Measurements from ENCODE around the gene PLEKHG4. TPM values are rescaled to one million over a fixed set of nuclear protein-coding genes. Genes with fewer than 3 reads are reported as not detected.

PLEKHG4 gene
- total and polyA plus RNA-seq, 9 of the 15 experiments (the other 6 are each of a cell fraction or from before 2014, with no cell fraction given) = 3.7 to 36.8 (median 17.9) TPM

GRCh38 chr16:67236563-67237395 lies 42.6 kb upstream of the PLEKHG4 start (continued):
- TF ChIP-seq HEY1 (CRISPR knock-in tag; IDR thresholded peaks at IDR 0.05; ENCODE audit: borderline replicate concordance) (no peak), POLR2B (IDR thresholded peaks at IDR 0.05; ENCODE audit: low read depth, partially characterized antibody) (no peak), USF1 (CRISPR knock-in tag; IDR thresholded peaks at IDR 0.05) (no peak), TRIM25 (IDR thresholded peaks at IDR 0.05; ENCODE audit: borderline replicate concordance) (no peak), ZNF583 (CRISPR knock-in tag; IDR thresholded peaks at IDR 0.05) (no peak), NONO (IDR thresholded peaks at IDR 0.05; ENCODE audit: low read depth in 2 of 2, low read length in 1 of 2) (no peak), FOSL1 (tag; conservative IDR thresholded peaks at IDR 0.05) (no peak), DIDO1 (tag; IDR thresholded peaks at IDR 0.05; ENCODE audit: low read depth) (no peak), HDGF (IDR thresholded peaks at IDR 0.05) (no peak), SMAD1 (IDR thresholded peaks at IDR 0.05; ENCODE audit: low read depth, low read length, partially characterized antibody) (no peak), ZEB2 (IDR thresholded peaks at IDR 0.05) (no peak)
- TF ChIP-seq, protein P1, sequence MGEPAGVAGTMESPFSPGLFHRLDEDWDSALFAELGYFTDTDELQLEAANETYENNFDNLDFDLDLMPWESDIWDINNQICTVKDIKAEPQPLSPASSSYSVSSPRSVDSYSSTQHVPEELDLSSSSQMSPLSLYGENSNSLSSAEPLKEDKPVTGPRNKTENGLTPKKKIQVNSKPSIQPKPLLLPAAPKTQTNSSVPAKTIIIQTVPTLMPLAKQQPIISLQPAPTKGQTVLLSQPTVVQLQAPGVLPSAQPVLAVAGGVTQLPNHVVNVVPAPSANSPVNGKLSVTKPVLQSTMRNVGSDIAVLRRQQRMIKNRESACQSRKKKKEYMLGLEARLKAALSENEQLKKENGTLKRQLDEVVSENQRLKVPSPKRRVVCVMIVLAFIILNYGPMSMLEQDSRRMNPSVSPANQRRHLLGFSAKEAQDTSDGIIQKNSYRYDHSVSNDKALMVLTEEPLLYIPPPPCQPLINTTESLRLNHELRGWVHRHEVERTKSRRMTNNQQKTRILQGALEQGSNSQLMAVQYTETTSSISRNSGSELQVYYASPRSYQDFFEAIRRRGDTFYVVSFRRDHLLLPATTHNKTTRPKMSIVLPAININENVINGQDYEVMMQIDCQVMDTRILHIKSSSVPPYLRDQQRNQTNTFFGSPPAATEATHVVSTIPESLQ (CRISPR knock-in tag; IDR thresholded peaks at IDR 0.05) = no peak
- TF ChIP-seq, protein P2, sequence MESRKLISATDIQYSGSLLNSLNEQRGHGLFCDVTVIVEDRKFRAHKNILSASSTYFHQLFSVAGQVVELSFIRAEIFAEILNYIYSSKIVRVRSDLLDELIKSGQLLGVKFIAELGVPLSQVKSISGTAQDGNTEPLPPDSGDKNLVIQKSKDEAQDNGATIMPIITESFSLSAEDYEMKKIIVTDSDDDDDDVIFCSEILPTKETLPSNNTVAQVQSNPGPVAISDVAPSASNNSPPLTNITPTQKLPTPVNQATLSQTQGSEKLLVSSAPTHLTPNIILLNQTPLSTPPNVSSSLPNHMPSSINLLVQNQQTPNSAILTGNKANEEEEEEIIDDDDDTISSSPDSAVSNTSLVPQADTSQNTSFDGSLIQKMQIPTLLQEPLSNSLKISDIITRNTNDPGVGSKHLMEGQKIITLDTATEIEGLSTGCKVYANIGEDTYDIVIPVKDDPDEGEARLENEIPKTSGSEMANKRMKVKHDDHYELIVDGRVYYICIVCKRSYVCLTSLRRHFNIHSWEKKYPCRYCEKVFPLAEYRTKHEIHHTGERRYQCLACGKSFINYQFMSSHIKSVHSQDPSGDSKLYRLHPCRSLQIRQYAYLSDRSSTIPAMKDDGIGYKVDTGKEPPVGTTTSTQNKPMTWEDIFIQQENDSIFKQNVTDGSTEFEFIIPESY (CRISPR knock-in tag; IDR thresholded peaks at IDR 0.05) = peak; percentile 86
